PFSK-1 (cell line): ENCODE measurements around the gene DUSP15.

ENCODE experiments used
- POLR2AphosphoS5 ChIP-seq: IDR thresholded peaks from 2 replicates; pipeline ENCODE4 v1.6.1; 2012; ENCODE audit warnings: low read depth, mild to moderate bottlenecking, control low read depth, low read length, moderate library complexity
- REST ChIP-seq, 2 experiments: IDR thresholded peaks; 2 replicates each; pipeline versions ENCODE4 v1.6.1 to v1.8.0; 2011 to 2012; ENCODE audit warnings: low read depth in 2 of 2, low read length in 2 of 2, control low read depth in 1 of 2, inconsistent platforms in 1 of 2, mild to moderate bottlenecking in 1 of 2, moderate library complexity in 1 of 2; ENCODE audit not compliant: insufficient read depth in 1 of 2

GRCh38 chr20:31826074-31826473 lies 44.3 kb downstream of the DUSP15 start:
- TF ChIP-seq REST (IDR thresholded peaks at IDR 0.05; ENCODE audit: insufficient read depth in 1 of 2, low read depth in 2 of 2, low read length in 2 of 2): no peak
- TF ChIP-seq POLR2AphosphoS5: no peak
